SK-N-DZ (cell line): ENCODE data around the gene PRKACA.
"Not testable (repeated sequence)": the region's sequence is repeated elsewhere in the genome, so short reads cannot be mapped to it uniquely, and the experiment has no call there.

Experiments used
- DNase-seq: peaks from one replicate; pipeline ENCODE4 v3.0.0-alpha.2; 2015; ENCODE audit warnings: low spot score

The PRKACA gene

DNA sequence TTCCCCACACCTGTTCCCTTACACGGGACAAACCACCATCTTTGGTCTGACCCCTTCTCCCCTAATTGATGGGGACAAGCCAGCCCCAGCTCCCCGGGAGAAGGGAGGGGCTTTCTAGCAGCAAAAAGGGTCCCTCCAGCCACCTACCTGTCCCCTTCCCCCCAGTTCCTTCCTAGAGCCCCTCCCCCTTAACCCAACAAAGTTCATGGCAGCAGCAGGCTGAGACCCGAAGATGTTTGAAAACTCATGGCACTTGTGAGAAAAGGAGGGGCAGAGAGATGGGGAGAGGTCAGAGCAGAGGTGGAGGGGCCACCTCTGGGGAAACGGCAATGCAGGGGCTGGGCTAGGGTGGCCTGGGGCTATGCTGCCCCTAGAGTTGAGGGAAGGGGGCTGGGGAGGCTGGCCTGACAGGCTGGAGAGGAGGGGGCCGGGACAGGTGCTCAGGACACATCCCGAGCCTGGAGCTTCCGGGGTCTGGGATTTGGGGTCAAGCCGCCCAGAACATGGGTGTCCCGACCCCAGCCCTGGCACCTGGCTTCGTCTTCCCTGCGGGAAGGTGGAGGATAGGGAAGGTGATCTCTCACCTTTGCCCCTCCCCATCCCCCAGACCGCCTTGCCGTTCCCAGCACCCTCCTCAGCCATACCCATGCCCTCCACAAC lies 31.3 kb upstream of the PRKACA start:
- no peak for DNase-seq

DNA sequence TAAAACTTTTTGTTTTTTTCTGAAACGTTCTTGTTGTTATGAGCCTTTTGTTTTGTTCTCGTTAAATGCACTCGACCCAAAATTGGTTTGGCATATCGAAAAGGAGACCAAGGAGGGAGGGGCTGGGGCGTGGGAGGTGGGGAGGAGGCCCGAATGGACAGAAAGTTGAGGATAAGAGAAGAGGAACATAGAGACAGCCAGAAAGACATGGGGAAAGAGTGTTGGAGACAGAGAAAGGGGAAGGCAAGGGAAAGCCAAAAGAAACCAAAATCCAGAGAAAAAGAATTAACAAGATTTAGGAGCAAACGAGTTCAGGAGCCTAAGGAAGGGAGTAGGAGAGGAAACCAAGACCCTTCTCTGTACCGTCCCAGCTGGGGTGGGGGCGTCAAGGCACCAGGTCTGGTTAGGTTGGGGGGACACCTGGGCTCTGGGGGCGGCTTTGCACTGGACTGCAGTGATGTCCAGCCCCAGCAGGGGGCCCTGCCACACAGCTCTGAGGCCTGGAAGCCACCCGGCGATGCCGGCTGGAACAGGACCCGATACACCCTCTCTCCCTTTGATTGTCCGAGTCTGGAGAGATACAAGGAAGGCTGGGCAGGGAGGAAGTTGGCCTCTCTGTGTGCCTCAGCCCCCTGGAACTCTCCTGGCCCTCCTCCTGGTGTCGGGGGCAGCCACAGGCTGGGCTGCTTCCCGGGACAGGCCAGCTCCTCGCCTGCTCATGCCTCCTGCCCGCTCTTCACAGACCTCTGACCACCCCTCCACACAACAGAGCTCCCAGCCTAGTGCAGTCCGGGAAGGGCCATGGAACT lies 30.4 kb upstream of the PRKACA start:
- peak; percentile 69 for DNase-seq

DNA sequence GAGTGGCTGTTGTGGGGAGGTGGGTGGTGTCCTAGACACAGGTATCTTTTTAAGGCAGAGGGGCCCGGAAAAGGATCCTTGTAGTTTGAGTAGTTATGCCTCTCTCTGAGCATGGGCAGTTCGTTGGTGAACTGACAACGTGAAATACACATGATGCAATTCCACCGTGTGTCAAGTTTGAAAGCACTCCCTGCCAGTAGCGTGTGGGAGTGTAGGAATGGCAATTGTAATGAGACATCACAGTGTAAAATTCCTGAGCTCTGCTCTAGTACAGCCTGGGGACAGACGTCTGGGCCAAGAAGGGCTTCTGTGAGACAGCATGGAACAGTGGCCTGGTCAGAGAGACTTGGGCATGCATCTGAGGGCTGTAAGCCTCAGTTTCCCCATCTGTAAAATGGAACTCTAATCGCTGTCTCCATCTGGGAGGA lies 29.2 kb upstream of the PRKACA start:
- no peak for DNase-seq

DNA sequence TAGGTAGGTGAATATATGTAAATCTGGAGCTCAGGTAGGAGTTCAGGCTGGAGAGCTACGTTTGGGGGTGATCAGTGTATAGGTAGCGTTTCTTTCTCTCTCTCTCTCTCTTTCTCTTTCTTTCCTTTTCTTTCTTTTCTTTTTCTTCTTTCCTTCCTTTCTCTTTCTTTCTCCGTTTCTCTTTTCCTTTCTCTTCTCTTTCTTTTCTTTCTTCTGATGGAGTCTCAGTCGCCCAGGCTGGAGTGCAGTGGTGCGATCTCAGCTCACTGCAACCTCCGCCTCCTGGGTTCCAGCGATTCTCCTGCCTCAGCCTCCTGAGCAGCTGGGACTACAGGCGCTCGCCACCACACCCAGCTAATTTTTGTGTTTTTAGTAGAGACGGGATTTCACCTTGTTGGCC lies 28.6 kb upstream of the PRKACA start:
- not testable (repeated sequence) for DNase-seq

DNA sequence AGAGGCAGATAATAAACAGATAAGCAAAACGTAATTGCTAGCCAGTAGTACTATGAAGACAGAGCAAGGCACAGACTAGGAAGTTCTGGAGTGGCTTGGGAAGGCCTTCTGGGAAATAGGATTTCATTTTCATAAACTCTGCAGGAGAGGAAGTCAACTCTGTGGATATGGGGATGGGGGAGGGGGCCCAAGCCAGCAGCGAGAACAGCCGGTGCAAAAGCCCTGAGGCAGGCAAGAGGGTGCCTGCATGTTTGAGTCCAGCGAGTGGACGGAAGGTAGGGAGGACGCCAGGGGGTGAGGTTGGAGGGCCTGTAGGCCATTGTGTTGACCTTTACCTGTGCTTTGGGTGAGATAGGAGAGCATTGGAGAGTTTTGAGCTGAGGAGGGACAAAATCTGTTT lies 27.8 kb upstream of the PRKACA start:
- no peak for DNase-seq

DNA sequence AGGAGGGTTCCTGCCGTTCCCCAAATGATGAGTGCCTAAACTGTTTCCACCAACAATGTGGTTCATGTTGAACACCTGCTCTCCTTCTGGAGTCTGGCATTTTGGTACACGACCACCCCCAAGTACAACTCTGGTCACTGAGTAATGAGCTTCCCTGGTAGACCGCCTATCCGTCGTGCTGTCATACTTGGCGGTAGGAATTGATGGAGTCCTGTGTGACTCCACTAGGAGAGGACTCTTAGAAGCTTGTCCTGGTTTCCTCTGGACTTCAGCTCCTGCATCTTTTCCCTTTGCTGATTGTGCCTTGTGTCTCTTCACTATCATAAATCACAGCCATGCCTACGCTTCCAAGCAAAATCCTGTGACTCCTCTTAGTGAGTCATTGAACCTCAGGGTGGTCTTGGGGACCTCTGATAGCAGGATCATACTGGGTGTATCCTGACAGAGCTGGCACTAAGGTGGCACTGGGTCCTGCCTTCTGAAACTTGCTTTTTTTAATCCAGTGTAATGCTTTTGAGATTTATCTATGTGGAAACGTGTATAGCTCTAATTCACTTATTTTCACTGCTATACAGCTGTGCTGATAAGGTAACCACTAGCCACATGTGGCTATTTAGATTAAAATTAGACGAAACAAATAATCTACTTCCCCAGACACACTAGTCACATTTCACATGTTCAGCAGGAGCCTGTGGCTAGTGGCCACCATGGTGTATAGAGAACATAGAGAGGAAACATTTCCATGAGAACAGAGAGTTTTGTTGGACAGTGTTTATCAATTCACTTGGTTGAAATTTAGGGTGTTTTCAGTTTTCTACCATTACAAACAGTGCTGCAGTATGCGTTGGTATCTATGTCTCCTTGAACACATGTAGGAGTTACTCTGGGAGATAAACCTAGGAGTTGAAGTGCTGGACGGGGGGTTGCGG lies 25.0 kb upstream of the PRKACA start:
- no peak for DNase-seq

DNA sequence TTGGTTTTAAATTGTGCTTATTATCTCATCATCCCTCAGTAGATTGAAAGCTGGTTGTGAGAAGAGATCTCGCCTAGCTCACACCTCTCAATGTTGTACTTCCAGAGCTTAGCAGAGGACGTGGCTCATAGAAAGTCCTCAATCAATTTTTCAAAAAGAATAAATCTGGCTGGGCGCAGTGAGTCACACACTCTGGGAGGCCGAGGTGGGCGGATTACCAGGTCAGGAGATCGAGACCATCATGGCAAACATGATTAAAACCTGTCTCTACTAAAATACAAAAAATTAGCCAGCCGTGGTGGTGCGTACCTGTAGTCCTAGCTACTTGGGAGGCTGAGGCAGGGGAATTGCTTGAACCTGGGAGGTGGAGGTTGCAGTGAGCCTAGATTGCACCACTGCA lies 23.5 kb upstream of the PRKACA start:
- no peak for DNase-seq

DNA sequence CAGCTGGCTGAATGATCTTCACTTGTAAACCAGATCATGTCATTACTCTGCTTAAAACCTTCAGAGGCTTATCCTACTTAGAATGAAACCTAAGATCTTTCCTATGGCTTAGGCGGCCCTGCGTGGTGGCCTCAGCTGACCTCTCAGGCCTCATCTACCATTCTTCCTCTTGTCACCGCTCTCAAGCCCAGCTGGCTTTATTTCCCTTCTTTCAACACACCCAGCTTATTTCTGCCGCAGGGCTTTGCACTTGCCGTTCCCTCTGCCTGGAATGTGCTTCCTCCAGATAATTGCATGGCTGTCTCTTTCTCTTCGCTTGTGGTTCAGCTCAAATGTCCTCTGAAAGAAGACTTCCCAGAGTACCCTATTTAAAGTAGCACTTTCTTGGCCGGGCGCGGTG lies 22.4 kb upstream of the PRKACA start:
- no peak for DNase-seq

DNA sequence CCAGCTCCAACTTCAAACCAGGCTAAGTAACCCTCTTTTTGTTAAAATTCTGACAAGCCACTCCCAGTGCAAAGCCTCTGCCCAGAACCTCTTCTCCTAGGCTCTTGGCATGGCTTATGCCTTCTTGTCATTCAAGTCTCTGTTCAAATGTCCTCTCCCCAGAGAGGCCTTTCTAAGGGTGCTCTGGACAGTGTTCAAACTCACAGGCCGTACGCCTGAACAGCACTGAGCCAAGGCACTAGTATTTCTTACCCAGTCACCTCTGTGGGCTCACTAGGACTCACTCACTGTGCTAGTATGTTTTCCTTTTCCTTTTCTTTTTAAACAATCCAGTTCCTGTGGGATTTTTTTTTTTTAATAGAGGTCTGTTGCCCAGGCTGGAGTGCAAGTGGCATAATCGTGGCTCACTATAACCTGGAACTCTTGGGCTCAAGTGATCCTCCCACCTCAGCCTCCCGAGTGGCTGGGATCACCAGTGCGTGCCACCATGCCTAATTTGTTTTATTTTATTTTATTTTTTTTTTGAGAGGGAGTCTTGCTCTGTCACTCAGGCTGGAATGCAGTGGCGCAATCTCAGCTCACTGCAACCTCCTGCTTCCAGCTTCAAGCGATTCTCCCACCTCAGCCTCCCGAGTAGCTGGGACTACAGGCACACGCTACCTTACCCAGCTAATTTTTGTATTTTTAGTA lies 21.2 kb upstream of the PRKACA start:
- DNase-seq, result no peak

DNA sequence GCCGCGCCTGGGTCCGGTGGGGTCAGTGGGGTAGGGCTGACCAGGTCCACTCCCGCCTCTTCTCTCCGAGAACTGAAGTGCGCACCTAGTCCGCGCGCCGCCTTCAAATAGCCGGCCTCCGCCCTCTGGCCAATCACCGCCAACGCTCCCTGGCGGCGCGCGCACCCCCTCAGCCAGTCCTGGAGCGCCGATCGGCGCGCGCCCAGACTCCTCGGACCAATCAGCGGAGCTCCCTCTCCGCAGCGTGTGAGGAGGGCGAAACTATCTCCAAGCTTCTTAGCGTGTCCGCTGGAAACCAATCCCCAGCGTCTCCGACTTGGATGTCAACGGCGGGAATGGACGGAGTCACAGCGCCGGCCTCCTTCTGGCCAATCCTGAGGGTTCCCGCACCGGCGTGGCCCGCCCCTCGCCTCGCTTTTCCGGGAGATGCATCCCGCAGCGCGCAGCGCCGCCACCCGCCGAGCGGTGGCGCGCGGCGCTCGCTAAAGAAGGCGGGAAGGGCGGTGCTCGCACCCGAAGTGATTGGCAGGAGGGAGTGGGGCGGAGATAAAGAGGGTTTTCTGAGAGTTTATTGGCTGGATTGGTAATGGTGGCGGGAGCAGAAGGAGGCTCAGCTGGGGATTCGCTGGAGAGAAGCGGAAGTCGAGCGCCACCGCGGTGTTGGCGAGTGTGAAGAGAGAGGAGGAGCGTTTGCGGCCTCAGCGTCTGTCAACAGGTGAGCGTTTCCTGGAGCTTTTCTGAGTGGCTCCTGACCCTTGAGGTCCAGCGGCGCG lies 19.1 kb upstream of the PRKACA start, which contains the start of gene ASF1B:
Gene ASF1B (minus strand): TSS at position 81 of the 773 bp plus-strand sequence. CDS start 133 bp downstream, outside the sequence.
- DNase-seq, result peak; percentile 100

DNA sequence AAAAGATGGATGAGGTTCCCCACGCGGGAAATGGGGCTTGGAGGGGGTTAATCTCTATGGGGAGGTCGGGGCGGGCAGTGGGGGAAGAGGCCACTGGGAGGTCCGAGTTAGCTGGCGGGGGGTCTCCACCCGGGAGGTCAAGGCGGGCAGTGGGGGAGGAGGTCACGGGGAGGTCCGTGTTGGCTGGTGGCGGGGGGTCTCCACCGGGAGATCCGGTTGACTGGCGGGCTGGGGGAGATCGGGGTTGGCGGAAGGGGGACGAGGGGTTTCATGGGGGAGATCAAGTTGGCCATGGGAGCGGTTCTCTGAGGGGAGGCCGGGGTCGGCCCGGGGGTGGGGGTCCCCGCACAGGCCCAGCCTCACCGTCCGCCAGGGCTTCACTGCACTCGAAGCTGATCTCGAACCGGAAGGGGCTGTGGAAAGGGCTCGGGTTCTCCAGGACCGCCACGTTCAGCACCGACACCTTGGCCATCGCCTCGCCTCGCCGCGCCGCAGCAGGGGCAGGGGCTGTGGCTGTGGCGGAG lies 18.5 kb upstream of the PRKACA start:
- no peak for DNase-seq

DNA sequence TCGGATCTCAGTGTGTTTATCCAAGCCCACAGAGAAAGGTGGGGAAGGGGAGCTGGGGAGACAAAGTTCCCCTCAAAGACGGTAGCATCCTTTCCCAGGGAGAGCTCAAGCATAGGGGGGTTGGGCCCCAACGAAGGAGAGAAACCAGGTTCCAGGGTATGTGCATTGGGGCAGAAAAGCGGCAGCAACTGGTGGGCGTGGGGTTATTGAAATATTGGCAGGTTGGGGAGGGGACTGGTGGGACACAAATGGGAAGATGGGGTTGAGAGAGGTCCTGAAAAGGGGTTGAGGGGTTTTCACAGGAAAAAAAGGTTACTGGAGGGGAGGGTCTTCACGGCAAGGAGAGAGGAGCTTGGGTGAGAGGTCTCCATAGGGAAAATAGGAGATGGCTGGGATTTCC lies 17.8 kb upstream of the PRKACA start:
- DNase-seq, result no peak

DNA sequence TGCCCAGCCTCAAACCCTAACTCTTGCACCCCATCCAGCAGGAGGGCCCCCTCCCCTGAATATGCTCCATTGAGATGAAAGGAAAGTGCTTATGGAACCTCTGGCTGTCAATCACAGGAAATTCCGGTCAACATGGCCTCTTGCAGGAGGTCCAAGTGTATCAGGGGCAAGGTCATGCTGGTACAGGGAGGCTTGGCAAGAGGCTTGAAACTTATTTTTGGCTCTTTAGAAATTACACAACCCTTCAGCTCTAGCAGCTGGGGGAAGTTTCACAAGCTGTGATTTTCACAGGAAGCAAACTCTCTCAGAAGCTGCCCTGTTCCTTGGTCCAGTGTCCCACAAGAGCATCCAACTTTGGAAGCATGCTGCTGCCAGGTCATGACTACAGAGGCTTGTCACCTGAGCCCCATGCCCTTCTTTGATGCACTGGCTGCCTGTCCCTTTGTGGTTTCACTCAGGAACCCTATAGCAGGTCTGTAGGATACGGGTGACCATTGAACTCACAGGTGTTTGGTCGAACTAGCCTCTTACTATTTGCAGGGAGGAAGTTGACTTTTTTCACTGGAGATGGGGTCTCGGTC lies 10.5 kb upstream of the PRKACA start:
- DNase-seq, result no peak

DNA sequence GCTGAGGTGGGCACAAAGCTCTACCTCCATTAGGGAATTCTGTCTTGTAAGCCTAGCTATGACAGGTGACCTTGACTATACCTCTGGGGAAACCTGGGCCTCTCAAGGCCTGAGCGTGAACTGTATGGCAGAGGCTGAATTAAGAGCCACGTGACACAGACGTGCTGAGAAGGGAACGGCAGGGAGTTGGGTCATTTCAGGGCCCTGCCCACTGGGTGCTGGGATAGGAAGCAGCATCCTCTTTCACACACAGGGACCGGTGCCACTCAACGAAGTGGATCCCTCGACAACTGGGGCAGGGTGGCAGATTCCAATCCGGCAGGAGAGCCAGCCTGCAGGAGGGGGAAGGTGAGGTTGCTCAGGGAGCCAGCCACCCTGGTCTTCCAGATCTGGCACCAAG lies 9.6 kb upstream of the PRKACA start:
- DNase-seq, result no peak

DNA sequence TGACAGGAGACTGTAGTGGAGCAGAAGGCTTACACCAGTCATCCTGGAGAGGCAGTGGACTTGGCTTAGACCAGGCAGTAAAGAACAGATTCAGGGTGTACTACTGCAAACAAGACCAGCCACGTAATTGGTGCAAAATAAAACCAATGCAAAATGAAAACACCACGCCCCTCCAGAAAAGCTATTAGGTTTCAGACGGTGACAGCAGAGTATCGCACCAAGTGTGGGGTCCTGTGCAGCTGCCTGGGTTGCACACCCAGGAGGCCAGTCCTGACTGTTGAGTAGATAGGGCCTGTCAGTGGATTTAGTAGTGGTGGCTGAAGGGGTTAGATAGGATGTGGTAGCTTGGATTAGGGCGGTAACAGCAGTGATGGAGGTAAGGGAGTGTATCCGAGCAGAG lies 5.4 kb upstream of the PRKACA start:
- DNase-seq, result no peak

DNA sequence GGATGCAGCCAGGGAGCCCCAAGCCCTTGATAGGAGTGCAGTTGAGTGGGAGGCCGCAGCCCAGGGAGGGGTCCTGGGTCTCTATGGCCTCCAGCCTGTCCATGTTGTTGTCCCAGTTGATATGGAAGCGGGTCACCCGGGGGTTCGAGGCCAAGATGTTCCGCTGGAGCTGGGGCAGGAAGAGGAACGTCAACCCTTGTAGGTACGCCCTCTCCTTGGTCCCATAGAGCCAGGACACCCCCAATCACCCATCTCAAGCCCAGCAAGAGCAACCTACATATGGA lies 2.9 kb upstream of the PRKACA start:
- DNase-seq, result no peak

DNA sequence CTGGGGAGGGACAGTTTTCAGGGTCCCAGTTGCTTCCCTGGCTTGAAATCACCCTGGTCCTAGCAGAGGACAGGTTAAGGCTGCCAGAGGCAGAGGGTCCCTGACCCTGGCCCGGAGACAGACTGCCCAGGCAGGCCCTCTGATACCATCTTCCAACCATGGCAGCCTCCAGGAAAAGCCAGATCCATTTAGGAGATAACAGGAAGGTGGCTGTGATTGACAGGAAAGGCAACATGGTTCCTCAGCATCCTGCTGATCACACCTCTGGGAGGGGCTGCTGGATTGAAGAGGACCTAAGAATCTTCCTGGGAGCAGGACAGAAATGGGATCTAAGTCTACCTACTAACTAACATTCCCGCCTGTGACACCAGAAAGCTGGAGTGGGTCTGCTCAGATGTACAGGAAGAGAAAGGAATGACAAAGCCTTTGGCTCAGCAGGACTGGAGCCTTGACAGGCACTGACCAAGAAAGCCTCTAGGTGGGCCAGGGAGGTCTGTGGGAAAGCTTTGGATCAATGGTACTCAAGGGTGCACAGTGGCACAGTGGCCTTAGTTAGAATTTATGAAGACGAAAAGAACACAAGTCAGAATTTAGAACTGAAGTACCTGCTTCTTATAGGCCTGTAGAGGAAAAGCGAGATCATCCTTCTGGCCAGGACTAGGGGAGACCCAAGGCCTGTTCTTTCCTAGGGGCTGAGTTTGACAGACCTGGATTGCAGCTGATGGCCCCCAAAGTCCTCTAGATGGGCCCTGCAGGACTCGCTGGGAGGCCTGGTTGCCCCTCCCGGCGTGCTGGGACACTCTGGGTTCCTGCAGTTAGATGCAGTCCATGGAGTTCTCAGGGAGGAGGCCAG lies 2.3 kb upstream of the PRKACA start:
- no peak for DNase-seq

DNA sequence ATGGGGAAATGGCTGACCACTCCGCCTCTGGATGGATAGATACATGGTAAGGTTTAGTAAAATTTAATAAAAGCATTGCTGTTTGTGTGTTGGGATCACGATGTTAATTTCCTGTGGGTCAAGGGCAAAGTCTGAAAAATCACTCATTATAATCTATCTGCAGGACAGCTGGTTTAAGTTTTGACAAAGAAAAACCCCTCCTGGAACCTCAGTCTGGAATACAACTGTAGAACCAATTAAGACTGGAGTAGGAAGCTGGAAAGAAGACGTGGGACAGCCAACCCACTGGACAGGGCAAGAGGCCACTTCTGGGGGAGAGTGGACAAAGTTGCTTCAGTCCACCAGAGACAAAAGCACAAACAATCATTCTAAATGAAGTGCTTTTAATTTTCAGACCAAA lies 1.6 kb upstream of the PRKACA start:
- no peak for DNase-seq
